ENCODE measurements around the gene MYG1. TPM values are rescaled to one million over a fixed set of nuclear protein-coding genes. Genes with fewer than 3 reads are reported as not detected.

The MYG1 gene, protein sequence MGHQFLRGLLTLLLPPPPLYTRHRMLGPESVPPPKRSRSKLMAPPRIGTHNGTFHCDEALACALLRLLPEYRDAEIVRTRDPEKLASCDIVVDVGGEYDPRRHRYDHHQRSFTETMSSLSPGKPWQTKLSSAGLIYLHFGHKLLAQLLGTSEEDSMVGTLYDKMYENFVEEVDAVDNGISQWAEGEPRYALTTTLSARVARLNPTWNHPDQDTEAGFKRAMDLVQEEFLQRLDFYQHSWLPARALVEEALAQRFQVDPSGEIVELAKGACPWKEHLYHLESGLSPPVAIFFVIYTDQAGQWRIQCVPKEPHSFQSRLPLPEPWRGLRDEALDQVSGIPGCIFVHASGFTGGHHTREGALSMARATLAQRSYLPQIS
- 37.2 TPM for polyA plus RNA-seq (ENCODE audit: insufficient read length)

DNA sequence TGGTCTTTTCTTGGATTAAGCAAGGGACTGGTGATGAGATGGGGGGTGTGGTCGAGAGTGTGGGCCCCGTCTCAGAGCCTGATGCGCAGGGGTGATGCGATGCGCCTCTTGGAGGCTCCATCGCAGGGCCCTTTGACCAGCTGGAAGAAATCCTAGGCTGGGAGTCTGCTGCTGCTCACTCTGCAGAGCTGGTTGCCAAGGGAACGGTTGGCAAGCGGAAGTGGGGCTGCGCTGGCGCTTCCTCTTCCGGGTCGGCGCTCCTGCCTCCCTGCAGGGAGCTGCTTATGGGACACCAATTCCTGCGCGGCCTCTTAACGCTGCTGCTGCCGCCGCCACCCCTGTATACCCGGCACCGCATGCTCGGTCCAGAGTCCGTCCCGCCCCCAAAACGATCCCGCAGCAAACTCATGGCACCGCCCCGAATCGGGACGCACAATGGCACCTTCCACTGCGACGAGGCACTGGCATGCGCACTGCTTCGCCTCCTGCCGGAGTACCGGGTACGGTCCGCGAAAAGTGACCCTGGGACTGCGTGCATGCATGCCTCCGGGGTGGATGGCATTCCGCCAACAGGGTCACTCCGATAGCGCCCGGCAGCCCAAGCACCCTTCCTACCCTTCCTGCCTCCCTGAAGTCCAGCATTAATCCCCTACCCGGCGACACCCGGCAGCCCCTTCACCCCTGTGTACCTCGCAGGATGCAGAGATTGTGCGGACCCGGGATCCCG is at the start of gene MYG1:
Gene MYG1, plus strand, starts transcription at position 242 of the 727 bp plus-strand sequence. Its CDS starts 43 bp downstream, at position 285.
- DNase-seq (ENCODE audit: low read depth): peak; percentile 70

DNA sequence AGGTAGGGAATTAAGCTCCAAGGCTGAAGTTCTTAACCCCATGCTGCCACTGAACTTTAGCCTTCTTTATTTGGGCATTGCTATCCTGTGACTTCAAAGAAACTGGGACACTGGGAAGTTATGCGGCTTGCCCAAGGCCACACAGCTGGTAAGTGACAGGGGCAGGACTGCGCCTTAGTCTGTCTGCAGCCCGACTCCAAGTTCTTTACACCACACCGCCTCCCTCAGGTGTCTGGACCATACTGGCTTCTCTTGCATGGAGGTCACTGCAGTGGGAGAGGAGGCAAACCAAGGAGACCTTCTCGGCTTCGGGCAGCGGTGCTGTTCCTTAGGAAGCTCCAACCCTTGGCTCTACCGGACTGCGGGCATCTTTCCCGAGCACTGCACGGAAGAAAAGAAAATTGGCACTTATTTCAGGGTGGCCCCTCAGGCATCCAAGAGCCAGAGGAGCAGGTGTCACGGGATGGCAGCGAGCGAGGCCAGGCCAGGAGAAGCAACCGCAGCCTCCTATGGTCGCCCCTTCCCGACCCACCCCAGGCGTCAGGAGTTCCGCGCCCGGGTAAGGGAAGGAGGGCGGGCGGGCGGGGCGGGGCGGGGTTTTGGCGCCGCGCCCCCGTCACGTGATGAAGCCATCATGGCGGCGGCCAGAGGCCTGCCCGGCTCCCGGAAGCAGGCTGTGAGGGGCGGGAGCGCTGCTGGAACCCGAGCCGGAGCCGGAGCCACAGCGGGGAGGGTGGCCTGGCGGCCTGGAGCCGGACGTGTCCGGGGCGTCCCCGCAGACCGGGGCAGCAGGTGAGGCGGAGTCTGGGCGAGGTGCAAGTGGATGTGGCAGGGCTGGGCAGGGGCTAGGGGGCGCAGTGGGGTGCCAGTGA is 47.8 kb upstream of the MYG1 start:
- DNase-seq (ENCODE audit: low read depth): no peak

GRCh38 chr12:53252349-53252916 is 47.1 kb upstream of the MYG1 start:
- DNase-seq (ENCODE audit: low read depth): no peak

DNA sequence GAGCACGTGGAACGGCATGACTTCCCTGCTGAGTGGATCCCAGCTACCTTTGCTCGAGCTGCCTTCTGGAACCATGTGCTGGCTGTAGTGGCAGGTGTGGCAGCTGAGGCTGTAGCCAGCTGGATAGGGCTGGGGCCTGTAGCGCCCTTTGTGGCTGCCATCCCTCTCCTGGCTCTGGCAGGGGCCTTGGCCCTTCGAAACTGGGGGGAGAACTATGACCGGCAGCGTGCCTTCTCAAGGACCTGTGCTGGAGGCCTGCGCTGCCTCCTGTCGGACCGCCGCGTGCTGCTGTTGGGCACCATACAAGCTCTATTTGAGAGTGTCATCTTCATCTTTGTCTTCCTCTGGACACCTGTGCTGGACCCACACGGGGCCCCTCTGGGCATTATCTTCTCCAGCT is 46.2 kb upstream of the MYG1 start:
- DNase-seq (ENCODE audit: low read depth): no peak

- no peak for DNase-seq (ENCODE audit: low read depth)
Measured at GRCh38 chr12:53254816-53255545, 44.5 kb upstream of the MYG1 start.

DNA sequence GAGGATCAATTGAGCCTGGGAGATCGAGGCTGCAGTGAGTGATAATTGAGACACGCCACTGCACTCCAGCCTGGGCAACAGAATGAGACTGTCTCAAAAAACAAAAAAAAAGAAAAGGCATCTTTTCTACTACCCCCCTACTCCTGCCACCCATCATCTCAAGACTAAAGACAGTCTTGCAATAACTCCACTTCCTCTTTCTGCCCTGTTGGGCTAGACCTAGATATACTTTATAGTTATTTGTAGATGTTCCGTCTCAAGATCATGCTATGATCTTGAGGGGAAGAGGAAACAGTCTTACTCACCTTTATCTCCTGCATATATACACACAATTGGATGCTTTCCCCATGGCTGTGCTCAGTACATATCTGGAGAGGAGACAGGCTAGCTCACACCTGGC is 43.5 kb upstream of the MYG1 start:
- no peak for DNase-seq (ENCODE audit: low read depth)

- DNase-seq (ENCODE audit: low read depth): no peak
Measured at GRCh38 chr12:53258541-53259539, 40.7 kb upstream of the MYG1 start.

GRCh38 chr12:53259891-53260290 is 39.6 kb upstream of the MYG1 start:
- DNase-seq (ENCODE audit: low read depth): no peak

- no peak for DNase-seq (ENCODE audit: low read depth)
Measured at GRCh38 chr12:53265783-53266182, 33.7 kb upstream of the MYG1 start.

DNA sequence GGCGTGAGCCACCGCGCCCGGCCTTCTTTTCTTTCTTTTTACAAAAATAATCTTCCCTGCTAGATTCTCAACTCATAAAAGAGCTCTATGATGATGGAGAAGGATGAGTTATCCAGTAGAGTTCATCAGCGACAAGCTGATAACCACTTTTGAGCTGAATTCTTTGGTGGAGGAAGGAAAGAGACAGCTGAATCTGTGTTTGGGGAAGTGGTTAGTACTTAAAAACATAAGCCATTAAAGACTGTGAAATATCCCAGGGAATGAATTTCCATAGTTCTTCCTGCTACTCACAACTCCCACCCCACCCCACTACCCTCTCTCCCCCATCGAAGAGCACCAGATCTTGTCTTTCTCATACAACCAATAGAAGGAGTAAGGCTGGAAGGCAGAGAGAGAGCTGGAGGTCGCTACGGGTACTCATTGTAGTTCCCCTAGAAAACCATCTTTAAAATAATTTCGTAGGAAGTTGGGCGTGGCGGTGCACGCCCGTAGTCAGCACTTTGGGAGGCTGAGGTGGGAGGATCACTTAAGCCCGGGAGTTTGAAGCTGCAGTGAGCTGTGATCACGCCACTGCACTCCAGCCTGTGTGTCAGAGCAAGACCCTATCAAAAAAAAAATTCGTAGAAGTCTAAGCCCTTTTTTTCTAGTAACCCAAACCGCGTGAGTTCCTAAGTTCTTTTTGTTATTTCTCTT is 32.0 kb upstream of the MYG1 start:
- no peak for DNase-seq (ENCODE audit: low read depth)

DNA sequence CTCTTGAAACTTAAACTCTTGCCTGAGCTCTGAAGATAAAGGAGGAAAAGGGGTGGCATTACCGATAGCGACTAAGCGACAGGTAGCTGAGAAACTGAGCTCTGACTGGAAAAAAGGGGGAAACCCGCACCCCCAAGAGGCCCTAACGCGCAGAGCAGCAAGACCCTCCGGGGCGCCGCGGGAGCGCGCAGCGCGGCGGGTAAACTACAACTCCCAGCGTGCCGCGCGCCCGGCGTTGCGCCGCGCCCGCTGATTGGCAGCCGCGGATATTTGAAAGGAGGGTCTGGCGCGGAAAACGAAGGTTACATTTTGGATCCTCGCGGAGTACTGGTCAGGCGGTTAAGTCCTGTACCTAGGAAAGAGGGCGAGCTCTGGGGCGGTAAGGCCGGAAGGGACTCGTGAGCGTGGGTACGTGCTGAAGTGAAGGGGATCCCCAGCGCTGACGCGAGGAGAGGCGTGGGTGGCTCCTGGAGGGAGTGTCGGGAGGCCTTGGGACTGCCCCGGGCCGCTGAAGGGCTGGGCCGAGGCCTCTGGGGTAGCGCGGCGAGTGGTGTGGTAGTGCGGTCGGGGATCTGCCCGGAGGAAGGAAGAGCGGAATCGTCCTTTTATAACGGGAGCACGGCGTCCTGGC is 31.4 kb upstream of the MYG1 start, which contains the start of gene ESPL1:
Gene ESPL1, plus strand, starts transcription at position 301 of the 631 bp plus-strand sequence. CDS start 468 bp downstream, outside the sequence.
- DNase-seq (ENCODE audit: low read depth): peak; percentile 63

DNA sequence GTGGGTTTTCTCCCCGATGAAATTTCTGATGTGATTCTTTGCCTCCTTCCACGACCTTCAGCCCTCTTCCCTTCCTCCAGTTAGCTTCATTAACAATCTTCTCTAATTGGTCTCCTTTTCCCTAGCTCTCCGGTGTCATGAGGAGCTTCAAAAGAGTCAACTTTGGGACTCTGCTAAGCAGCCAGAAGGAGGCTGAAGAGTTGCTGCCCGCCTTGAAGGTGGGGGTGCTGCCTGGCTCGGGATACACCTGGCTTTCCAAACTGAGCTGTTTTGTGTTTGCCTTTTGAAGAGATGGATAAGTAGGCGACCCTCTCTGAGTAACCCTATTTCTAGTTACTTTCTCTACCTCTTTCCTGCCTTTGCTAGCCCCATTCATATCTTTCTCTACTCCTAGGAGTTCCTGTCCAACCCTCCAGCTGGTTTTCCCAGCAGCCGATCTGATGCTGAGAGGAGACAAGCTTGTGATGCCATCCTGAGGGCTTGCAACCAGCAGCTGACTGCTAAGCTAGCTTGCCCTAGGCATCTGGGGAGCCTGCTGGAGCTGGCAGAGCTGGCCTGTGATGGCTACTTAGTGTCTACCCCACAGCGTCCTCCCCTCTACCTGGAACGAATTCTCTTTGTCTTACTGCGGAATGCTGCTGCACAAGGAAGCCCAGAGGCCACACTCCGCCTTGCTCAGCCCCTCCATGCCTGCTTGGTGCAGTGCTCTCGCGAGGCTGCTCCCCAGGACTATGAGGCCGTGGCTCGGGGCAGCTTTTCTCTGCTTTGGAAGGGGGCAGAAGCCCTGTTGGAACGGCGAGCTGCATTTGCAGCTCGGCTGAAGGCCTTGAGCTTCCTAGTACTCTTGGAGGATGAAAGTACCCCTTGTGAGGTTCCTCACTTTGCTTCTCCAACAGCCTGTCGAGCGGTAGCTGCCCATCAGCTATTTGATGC is 30.6 kb upstream of the MYG1 start:
- DNase-seq (ENCODE audit: low read depth): no peak

GRCh38 chr12:53274445-53274844 is 25.1 kb upstream of the MYG1 start:
- DNase-seq (ENCODE audit: low read depth): no peak

GRCh38 chr12:53276511-53276910 is 23.0 kb upstream of the MYG1 start:
- DNase-seq (ENCODE audit: low read depth): no peak

DNA sequence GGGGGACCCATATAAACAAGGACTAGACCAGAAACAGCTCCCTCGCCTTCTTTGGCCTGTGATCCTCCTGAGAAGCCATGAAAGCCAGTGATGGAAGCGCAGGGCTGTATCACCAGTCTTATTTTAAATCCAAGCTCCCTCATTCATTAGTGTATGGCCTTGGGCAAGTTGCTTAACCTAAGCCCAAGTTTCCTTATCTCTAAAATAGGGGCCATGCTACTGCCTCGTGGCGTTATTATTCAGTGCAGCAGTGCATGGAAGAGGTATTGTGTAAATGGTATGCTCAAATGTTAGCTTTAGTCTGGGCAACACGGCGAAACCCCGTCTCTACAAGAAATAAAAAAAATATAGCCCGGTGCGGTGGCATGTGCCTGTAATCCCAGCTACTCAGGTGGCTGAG is 21.5 kb upstream of the MYG1 start:
- DNase-seq (ENCODE audit: low read depth): no peak

DNA sequence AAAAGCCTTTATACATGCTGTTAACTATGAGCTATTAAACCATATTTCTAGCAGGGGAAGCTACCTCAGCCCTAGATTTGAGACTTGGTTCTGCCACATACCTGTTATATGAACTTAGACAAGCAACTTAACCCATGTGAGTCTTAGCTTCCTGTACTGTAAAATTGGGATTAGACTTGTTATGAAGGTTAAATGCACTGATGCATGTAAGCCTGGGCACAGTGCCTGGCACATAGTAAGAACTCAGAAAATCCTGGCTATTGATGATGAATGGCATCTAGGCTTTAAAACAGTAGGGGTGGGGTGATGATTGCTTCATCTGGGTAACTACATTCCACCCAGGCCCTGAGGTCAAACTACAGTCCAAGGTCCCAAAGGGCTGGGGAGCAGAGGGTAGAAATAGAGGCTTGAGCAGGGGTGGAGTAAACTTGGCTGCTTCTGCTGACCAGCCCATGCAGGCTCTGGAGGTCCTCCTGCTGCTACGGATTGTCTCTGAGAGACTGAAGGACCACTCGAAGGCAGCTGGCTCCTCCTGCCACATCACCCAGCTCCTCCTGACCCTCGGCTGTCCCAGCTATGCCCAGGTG is 20.1 kb upstream of the MYG1 start:
- no peak for DNase-seq (ENCODE audit: low read depth)

- no peak for DNase-seq (ENCODE audit: low read depth)
Measured at GRCh38 chr12:53279888-53280498, 19.5 kb upstream of the MYG1 start.
